PFSK-1 (cell line): ENCODE results near the gene TYMP. TPM values are rescaled to one million over a fixed set of nuclear protein-coding genes. Genes with fewer than 3 reads are reported as not detected.

Source experiments
- FOXP2 ChIP-seq: optimal IDR thresholded peaks from 2 replicates; pipeline ENCODE3; 2011; ENCODE audit warnings: borderline replicate concordance, control low read depth, inconsistent platforms; ENCODE audit not compliant: insufficient read depth; ENCODE audit errors: extremely low read length, extremely low read depth
- POLR2AphosphoS5 ChIP-seq: IDR thresholded peaks from 2 replicates; pipeline ENCODE4 v1.6.1; 2012; ENCODE audit warnings: low read depth, mild to moderate bottlenecking, control low read depth, low read length, moderate library complexity
- REST ChIP-seq, 2 experiments: IDR thresholded peaks; 2 replicates each; pipeline versions ENCODE4 v1.6.1 to v1.8.0; 2011 to 2012; ENCODE audit warnings: low read depth in 2 of 2, low read length in 2 of 2, control low read depth in 1 of 2, inconsistent platforms in 1 of 2, mild to moderate bottlenecking in 1 of 2, moderate library complexity in 1 of 2; ENCODE audit not compliant: insufficient read depth in 1 of 2
- SIN3A ChIP-seq: IDR thresholded peaks from 2 replicates; pipeline ENCODE4 v1.6.1; 2012; ENCODE audit warnings: mild to moderate bottlenecking, low read length, moderate library complexity, borderline replicate concordance; ENCODE audit not compliant: insufficient read depth
- TAF1 ChIP-seq: IDR thresholded peaks from 2 replicates; pipeline ENCODE4 v1.6.1; 2012; ENCODE audit warnings: low read length, control low read depth, borderline replicate concordance; ENCODE audit not compliant: insufficient read depth
- polyA plus RNA-seq: library from polyadenylated mRNA; unstranded; fragments of >200 nt; gene quantifications from one replicate; pipeline ENCODE4 v1.2.1, GENCODE V29; 2012; ENCODE audit warnings: low read depth, missing spikeins; ENCODE audit not compliant: insufficient read length

Gene TYMP, protein sequence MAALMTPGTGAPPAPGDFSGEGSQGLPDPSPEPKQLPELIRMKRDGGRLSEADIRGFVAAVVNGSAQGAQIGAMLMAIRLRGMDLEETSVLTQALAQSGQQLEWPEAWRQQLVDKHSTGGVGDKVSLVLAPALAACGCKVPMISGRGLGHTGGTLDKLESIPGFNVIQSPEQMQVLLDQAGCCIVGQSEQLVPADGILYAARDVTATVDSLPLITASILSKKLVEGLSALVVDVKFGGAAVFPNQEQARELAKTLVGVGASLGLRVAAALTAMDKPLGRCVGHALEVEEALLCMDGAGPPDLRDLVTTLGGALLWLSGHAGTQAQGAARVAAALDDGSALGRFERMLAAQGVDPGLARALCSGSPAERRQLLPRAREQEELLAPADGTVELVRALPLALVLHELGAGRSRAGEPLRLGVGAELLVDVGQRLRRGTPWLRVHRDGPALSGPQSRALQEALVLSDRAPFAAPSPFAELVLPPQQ
- polyA plus RNA-seq: 8.2 TPM

DNA sequence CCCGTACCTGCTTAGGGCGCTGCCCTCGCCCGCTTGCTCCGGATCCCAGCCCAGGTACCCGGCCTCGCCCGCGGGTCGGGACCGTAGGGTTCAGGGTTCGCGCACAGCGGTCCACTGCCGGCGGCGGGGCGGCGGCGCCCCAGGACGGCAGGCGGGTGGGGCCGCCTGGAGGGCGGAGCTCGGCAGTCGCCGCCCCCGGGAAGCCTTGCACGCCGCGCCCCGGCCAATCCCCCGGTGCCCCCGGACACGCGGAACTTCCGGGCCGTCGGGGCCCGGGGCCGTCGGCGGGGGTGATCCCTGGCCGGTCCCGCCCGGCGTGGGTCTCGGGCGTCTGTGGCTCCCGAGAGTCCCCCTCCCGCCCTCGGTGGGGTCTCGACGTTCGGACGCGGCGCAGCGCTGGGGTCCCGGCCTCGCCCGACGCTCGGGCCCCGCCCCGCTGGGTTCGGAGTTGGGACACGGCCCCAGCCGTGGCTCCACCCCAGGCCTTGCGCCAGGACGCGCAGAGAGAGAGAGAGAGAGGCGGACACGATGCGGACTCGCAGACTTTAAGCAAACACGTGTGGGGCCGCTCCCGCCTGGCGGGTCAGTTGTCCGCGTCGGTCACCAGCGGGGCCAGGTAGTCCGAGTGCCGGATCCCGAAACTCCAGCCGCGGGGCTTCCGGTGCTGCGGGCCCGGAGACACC is at the start of gene TYMP:
Gene TYMP (minus strand): TSS at position 116 of the 683 bp plus-strand sequence. CDS start 303 bp downstream, outside the sequence.
- no peak for TF ChIP-seq REST (IDR thresholded peaks at IDR 0.05; ENCODE audit: insufficient read depth in 1 of 2, low read depth in 2 of 2, low read length in 2 of 2)
- TF ChIP-seq TAF1: no peak
- no peak for TF ChIP-seq SIN3A
- TF ChIP-seq POLR2AphosphoS5: no peak
- no peak for TF ChIP-seq FOXP2

DNA sequence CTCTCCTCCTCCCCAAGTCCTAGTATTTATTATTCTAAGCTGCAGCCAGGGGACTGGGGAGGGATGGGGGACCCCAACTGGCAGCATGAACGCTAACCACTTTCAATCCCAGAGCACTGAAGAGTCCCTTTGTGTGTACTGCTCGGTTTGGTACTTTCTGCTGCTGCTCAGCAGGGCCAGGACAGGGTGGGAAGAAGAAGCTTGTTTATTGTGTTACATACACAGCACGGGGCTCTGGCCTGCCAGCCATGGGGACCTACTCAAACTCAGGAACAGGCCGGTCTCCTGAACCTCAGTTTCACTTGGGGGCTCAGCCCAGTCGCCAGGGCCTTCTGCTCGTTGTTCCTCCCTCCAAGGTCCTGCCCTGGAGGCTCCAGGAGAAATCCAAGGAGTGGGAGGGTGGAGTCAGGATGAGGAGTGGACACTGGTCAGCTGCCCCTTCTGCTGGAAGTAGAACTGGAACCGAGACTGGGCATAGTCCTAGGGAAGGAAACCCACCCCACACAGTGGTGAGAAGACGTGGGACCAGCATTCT is 49.0 kb upstream of the TYMP start:
- TF ChIP-seq FOXP2 (no peak), REST (IDR thresholded peaks at IDR 0.05; ENCODE audit: insufficient read depth in 1 of 2, low read depth in 2 of 2, low read length in 2 of 2) (no peak), TAF1 (no peak), POLR2AphosphoS5 (no peak), SIN3A (no peak)

GRCh38 chr22:50577987-50578775 is 48.4 kb upstream of the TYMP start, which contains the start of gene CPT1B:
CPT1B (minus strand) TSS chr22:50578427; CDS start chr22:50577915, 512 bp downstream.
- TF ChIP-seq REST (IDR thresholded peaks at IDR 0.05; ENCODE audit: insufficient read depth in 1 of 2, low read depth in 2 of 2, low read length in 2 of 2) (no peak), POLR2AphosphoS5 (no peak), FOXP2 (no peak), SIN3A (no peak), TAF1 (no peak)

GRCh38 chr22:50577697-50577986 is 47.8 kb upstream of the TYMP start:
- TF ChIP-seq REST (IDR thresholded peaks at IDR 0.05; ENCODE audit: insufficient read depth in 1 of 2, low read depth in 2 of 2, low read length in 2 of 2): no peak
- no peak for TF ChIP-seq SIN3A
- no peak for TF ChIP-seq TAF1
- no peak for TF ChIP-seq FOXP2
- TF ChIP-seq POLR2AphosphoS5: no peak
